Measurements from ENCODE around the gene ZNF140.

Gene ZNF140

GRCh38 chr12:133080368-133081158 lies at the start of gene ZNF140:
Gene ZNF140 (plus strand): TSS chr12:133080923. CDS start chr12:133081321, 398 bp downstream.
- peak; percentile 97 for DNase-seq

- DNase-seq: peak; percentile 98
Observed at GRCh38 chr12:133037207-133038005, 43.3 kb upstream of the ZNF140 start, which contains the start of gene ZNF84. Gene ZNF84 (plus strand): TSS chr12:133037509. CDS start chr12:133041468, 3,959 bp downstream.

GRCh38 chr12:133038118-133038709 lies 42.5 kb upstream of the ZNF140 start:
- no peak for DNase-seq

- DNase-seq: no peak
Observed at GRCh38 chr12:133046698-133047097, 34.0 kb upstream of the ZNF140 start.

- no peak for DNase-seq
Observed at GRCh38 chr12:133057446-133057845, 23.3 kb upstream of the ZNF140 start.

- no peak for DNase-seq
Observed at GRCh38 chr12:133058203-133059113, 22.3 kb upstream of the ZNF140 start.

GRCh38 chr12:133061954-133062353 lies 18.8 kb upstream of the ZNF140 start:
- no peak for DNase-seq

GRCh38 chr12:133063556-133063955 lies 17.2 kb upstream of the ZNF140 start:
- DNase-seq: no peak

- no peak for DNase-seq
Observed at GRCh38 chr12:133073836-133074235, 6.9 kb upstream of the ZNF140 start.

- peak; percentile 99 for DNase-seq
Observed at GRCh38 chr12:133080026-133080367, 726 bp upstream of the ZNF140 start.

- DNase-seq: no peak
Observed at GRCh38 chr12:133081159-133081780, 547 bp downstream of the ZNF140 start.

- DNase-seq: no peak
Observed at GRCh38 chr12:133083345-133083744, 2.6 kb downstream of the ZNF140 start.

GRCh38 chr12:133105620-133106019 lies 24.9 kb downstream of the ZNF140 start:
- DNase-seq: no peak

- DNase-seq: no peak
Observed at GRCh38 chr12:133106253-133106652, 25.5 kb downstream of the ZNF140 start.

- DNase-seq: no peak
Observed at GRCh38 chr12:133107121-133107520, 26.4 kb downstream of the ZNF140 start.

- no peak for DNase-seq
Observed at GRCh38 chr12:133108150-133108549, 27.4 kb downstream of the ZNF140 start.

- no peak for DNase-seq
Observed at GRCh38 chr12:133120385-133121191, 39.9 kb downstream of the ZNF140 start.

GRCh38 chr12:133124674-133125073 lies 44.0 kb downstream of the ZNF140 start:
- no peak for DNase-seq

- no peak for DNase-seq
Observed at GRCh38 chr12:133129368-133130037, 48.8 kb downstream of the ZNF140 start.

- DNase-seq: peak; percentile 90
Observed at GRCh38 chr12:133130038-133130807, 49.5 kb downstream of the ZNF140 start, which contains the start of the genes ZNF10 and ZNF891. Gene ZNF10 (plus strand): TSS chr12:133130627. CDS start chr12:133144493, 13,866 bp downstream. Gene ZNF891 (minus strand): TSS chr12:133130274. CDS start chr12:133121918, 8,356 bp downstream.
